ENCODE results near the gene PRR33.

PRR33 gene

DNA sequence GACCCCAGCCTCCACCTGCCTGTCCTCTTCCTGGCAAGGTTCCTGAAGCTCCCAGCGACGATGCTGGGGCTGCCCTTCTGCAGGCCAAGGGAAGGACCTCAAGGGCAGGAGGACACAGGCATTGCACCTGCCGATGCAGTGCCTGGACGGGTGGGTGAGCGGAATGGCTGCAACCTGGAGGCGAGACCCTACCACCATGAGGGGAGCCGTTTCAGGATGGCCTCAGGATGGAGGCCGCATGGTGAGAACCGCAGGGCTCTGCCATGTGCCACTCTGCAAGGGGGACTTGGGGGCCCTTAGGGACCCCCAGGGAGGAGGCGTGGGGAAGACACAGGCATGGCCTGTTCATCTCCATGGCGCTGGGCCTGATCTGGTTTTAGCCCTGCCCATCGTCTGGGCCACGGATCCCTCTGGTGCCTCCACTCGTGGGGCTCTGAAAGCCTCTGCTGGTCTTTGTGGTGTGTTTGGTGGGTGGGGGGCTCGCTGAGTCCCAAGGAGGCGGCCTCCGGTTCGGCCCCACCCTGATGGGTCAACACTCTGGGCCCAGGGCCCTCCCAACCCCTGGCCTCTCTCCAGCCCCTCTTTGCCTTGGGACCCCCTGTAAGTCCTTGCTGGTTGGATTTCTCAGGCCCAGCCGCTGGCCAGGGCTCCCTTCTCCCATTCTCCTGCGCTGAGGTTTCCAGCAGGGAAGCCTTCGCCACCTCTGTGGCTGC, 40.1 kb downstream of the PRR33 start:
- Mint-ChIP-seq H3K36me3 (no peaks in the 10 kb centered on the region), H3K27me3 (no peaks in the 10 kb centered on the region), H3K27ac (peak overlapping the region; percentile 97), H3K4me3 (peak overlapping the region; percentile 96), H3K4me1 (ENCODE audit: low read depth) (peaks cover 78% of the 10 kb centered on the region), H3K9me3 (ENCODE audit: low read depth) (no peaks in the 10 kb centered on the region)

- H3K27me3 Mint-ChIP-seq: no peaks in the 10 kb centered on the region
Measured at GRCh38 chr11:1848640-1849430, 42.9 kb downstream of the PRR33 start.

GRCh38 chr11:1847926-1848639, 43.6 kb downstream of the PRR33 start:
- no peaks in the 10 kb centered on the region for H3K9me3 Mint-ChIP-seq (ENCODE audit: low read depth)
- H3K27ac Mint-ChIP-seq: no peak overlapping the region
- no peaks in the 10 kb centered on the region for H3K36me3 Mint-ChIP-seq
- H3K4me1 Mint-ChIP-seq (ENCODE audit: low read depth): peaks cover 83% of the 10 kb centered on the region
- H3K27me3 Mint-ChIP-seq: no peaks in the 10 kb centered on the region
- no peak overlapping the region for H3K4me3 Mint-ChIP-seq

More at GRCh38 chr11:1848640-1849430, 42.9 kb downstream of the PRR33 start:
- Mint-ChIP-seq H3K9me3 (ENCODE audit: low read depth) (no peaks in the 10 kb centered on the region), H3K27ac (peak overlapping the region; percentile 58), H3K36me3 (no peaks in the 10 kb centered on the region), H3K4me3 (peak overlapping the region; percentile 54), H3K4me1 (ENCODE audit: low read depth) (peaks cover 83% of the 10 kb centered on the region)

- H3K27ac Mint-ChIP-seq: no peak overlapping the region
- no peaks in the 10 kb centered on the region for H3K27me3 Mint-ChIP-seq
- H3K9me3 Mint-ChIP-seq (ENCODE audit: low read depth): no peaks in the 10 kb centered on the region
- no peaks in the 10 kb centered on the region for H3K36me3 Mint-ChIP-seq
- H3K4me3 Mint-ChIP-seq: no peak overlapping the region
- H3K4me1 Mint-ChIP-seq (ENCODE audit: low read depth): peaks cover 74% of the 10 kb centered on the region
Measured at GRCh38 chr11:1847006-1847735, 44.5 kb downstream of the PRR33 start.

- H3K27ac Mint-ChIP-seq: no peak overlapping the region
- no peaks in the 10 kb centered on the region for H3K9me3 Mint-ChIP-seq (ENCODE audit: low read depth)
- H3K4me1 Mint-ChIP-seq (ENCODE audit: low read depth): peaks cover 68% of the 10 kb centered on the region
- no peaks in the 10 kb centered on the region for H3K36me3 Mint-ChIP-seq
- peak overlapping the region; percentile 59 for H3K4me3 Mint-ChIP-seq
- no peaks in the 10 kb centered on the region for H3K27me3 Mint-ChIP-seq
Measured at GRCh38 chr11:1846453-1846932, 45.2 kb downstream of the PRR33 start.

- H3K9me3 Mint-ChIP-seq (ENCODE audit: low read depth): no peaks in the 10 kb centered on the region
Measured at GRCh38 chr11:1845561-1846452, 45.9 kb downstream of the PRR33 start.

DNA sequence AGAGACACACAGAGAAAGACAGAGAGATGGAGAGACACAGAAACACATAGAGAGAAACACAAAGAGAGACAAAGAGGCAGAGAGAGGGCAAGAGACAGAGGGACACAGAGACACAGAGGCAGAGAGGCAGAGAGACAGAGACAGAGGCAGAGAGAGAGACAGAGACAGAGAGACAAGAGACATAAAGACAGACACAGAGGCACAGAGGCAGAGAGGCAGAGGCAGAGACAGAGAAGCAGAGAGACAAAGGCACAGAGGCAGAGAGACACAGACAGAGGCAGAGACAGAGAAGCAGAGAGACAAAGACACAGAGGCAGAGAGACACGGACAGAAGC, 46.6 kb downstream of the PRR33 start:
- H3K36me3 Mint-ChIP-seq: no peaks in the 10 kb centered on the region
- H3K4me1 Mint-ChIP-seq (ENCODE audit: low read depth): peaks cover 56% of the 10 kb centered on the region
- H3K27me3 Mint-ChIP-seq: no peaks in the 10 kb centered on the region

More at GRCh38 chr11:1845561-1846452, 45.9 kb downstream of the PRR33 start:
- Mint-ChIP-seq H3K4me3 (peak overlapping the region; percentile 85), H3K27me3 (no peaks in the 10 kb centered on the region), H3K27ac (peak overlapping the region; percentile 88), H3K4me1 (ENCODE audit: low read depth) (peaks cover 62% of the 10 kb centered on the region), H3K36me3 (no peaks in the 10 kb centered on the region)

DNA sequence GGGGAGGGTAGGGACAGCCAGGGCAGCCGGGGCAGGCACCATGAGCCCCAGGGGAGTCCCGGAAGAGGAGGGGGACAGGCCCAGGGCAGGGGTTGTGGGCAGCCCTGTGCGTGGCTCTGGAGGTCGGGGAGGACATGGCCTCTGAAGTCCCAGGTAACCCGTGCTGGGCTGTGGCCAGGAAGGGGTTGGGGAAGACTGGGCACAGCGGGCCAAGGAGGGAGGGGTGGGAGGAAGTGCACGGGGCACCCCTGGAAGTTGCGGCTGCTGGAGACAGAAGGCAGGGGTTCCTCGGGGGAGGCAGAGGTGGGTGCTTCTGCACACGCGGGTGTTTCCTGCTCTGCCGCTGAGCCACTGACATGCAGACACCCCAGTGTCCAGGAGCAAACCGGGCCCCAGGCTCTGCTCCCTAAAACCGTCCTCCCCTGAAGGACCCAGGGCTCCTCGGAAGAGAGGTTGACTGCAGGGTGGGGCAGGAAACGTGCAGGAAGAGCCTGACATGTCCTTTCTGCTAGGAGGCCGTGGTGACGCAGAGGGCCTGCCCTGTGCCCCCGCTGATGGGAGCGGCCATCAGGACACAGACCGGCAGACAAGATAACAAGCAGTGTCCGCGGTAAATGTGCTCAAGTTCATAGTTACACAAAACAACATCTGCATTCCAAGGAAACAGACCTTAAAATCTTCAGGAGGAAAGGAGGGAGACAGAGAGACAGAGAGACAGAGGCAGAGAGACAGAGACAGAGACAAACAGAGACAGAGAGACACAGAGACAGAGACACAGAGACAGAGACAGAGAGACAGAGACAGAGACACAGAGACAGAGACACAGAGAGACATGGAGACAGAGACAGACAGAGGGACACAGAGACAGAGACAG, 47.2 kb downstream of the PRR33 start:
- no peaks in the 10 kb centered on the region for H3K27me3 Mint-ChIP-seq
- no peaks in the 10 kb centered on the region for H3K36me3 Mint-ChIP-seq
- H3K9me3 Mint-ChIP-seq (ENCODE audit: low read depth): no peaks in the 10 kb centered on the region
- peak overlapping the region; percentile 85 for H3K4me3 Mint-ChIP-seq
- H3K27ac Mint-ChIP-seq: peak overlapping the region; percentile 88
- H3K4me1 Mint-ChIP-seq (ENCODE audit: low read depth): peaks cover 55% of the 10 kb centered on the region

More for the DNA sequence above, 46.6 kb downstream of the PRR33 start:
- Mint-ChIP-seq H3K9me3 (ENCODE audit: low read depth) (no peaks in the 10 kb centered on the region), H3K4me3 (peak overlapping the region; percentile 85), H3K27ac (peak overlapping the region; percentile 88)

DNA sequence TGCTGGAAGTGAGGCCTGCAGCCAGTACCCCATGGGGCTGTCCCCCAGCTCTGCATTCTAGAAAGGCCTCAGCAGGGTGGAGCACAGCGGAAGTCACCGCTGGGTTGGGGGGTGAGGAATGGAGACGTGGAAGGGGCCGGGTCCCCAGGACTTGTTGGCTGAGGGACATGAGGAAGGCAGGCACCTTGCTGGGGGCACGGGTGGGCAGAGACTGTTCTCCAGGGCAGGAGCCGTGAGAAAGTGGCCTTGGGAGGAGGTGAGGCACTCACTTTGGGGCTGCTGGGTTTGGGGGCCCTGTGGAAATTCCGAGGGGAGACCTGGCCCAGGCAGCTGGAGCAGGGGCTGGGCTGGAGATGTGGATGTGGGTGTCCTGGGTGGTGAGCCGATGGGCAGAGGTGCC, 47.9 kb downstream of the PRR33 start:
- H3K27ac Mint-ChIP-seq: no peak overlapping the region
- peak overlapping the region; percentile 85 for H3K4me3 Mint-ChIP-seq
- no peaks in the 10 kb centered on the region for H3K9me3 Mint-ChIP-seq (ENCODE audit: low read depth)
- no peaks in the 10 kb centered on the region for H3K36me3 Mint-ChIP-seq
- H3K27me3 Mint-ChIP-seq: no peaks in the 10 kb centered on the region
- H3K4me1 Mint-ChIP-seq (ENCODE audit: low read depth): peaks cover 49% of the 10 kb centered on the region

- Mint-ChIP-seq H3K4me3 (peak overlapping the region; percentile 85), H3K27me3 (no peaks in the 10 kb centered on the region)
Measured at GRCh38 chr11:1843098-1843473, 48.6 kb downstream of the PRR33 start.

DNA sequence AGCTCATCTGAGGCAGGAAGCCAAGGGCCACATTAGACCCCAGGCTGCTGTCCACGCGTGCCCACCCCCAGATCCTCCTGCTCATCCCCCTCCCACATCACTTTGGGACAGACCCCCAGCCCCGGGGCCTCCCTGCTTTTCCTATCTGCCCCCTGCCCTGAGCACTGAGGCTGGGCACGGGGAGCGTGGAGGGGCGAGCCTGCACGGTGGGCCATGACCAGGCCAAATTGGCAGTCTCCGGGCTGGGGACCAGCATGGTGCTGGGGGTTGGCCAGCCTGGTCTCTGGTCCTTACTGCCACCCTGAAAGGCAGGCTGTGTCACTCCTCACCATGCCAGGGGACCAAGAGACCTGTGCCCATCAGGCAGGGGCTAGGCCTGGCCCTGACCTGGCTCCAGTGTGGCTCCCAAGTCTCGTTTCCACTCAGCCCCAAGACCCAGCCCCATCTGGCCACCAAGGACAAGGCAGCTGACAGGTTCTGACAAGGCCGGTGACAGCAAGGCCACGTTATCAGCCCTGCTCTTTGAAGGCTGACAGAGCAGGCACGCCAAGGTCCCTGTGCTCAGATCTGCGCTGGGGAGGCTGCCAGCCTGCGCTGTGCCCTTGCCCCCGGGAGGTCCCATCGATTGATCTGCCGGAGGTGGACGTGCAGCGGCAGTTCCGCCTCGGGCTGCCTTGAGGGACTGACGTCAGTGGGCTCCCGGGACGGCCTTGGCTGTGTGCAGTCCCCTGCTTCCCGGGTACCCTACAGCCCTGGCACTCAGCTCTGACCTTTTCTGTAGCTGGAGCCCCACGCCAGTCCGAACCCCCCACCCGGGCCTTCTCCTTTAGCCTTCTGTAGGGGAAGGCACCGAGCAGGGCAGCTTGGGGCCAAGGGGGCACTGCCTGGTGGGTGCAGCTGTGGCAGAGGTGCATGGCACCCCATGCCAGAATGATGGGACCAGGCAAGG, 49.3 kb downstream of the PRR33 start:
- peak overlapping the region; percentile 85 for H3K4me3 Mint-ChIP-seq
- H3K27me3 Mint-ChIP-seq: no peaks in the 10 kb centered on the region
- no peaks in the 10 kb centered on the region for H3K9me3 Mint-ChIP-seq (ENCODE audit: low read depth)
- peak overlapping the region; percentile 28 for H3K27ac Mint-ChIP-seq
- peaks cover 39% of the 10 kb centered on the region for H3K4me1 Mint-ChIP-seq (ENCODE audit: low read depth)
- H3K36me3 Mint-ChIP-seq: no peaks in the 10 kb centered on the region

More at GRCh38 chr11:1843098-1843473, 48.6 kb downstream of the PRR33 start:
- Mint-ChIP-seq H3K9me3 (ENCODE audit: low read depth) (no peaks in the 10 kb centered on the region), H3K27ac (peak overlapping the region; percentile 28), H3K4me1 (ENCODE audit: low read depth) (peaks cover 43% of the 10 kb centered on the region), H3K36me3 (no peaks in the 10 kb centered on the region)

- Mint-ChIP-seq H3K27ac (no peak overlapping the region), H3K36me3 (no peaks in the 10 kb centered on the region), H3K27me3 (no peaks in the 10 kb centered on the region), H3K4me3 (no peak overlapping the region), H3K9me3 (ENCODE audit: low read depth) (no peaks in the 10 kb centered on the region), H3K4me1 (ENCODE audit: low read depth) (peaks cover 35% of the 10 kb centered on the region)
Measured at GRCh38 chr11:1841511-1842148, 50.1 kb downstream of the PRR33 start.
